Measurements from ENCODE around the gene CBLN2. TPM values are rescaled to one million over a fixed set of nuclear protein-coding genes. Genes with fewer than 3 reads are reported as not detected.

CBLN2 gene
- total RNA-seq, 1 experiment from 2014 or later, result not detected

DNA sequence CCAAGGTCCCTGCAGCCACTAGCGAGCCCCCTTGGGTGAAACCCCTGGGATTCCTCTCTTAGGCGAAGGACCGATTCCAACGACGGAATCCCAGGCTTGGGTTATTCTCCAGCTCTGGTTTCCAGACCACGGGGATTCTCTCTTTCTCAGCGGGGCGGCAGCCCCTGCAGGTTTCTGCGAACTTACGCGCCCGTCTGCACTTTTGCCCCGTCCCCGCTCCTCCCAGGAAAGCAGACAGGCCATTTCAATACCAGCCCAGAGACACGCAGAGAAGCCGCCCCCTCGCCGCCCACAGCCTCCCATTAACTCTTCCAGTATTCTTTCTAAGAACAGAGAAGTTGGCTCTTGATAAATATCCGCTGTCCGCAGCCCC is 1.2 kb downstream of the CBLN2 start:
- H3K27ac Mint-ChIP-seq (ENCODE audit: unreplicated experiment), result no peak overlapping the region
- no peak overlapping the region for H3K4me3 Mint-ChIP-seq (ENCODE audit: unreplicated experiment)
- no peak for DNase-seq
- POLR2A ChIA-PET, result no interaction called here
- no peaks in the 10 kb centered on the region for H3K36me3 Mint-ChIP-seq (ENCODE audit: insufficient read depth, unreplicated experiment)
- Histone ChIP-seq H3K4me3 (ENCODE audit: low read depth, low read length) (no peak overlapping the region), H3K9me3 (no peaks in the 10 kb centered on the region), H3K27me3 (replicated peaks; ENCODE audit: control insufficient read depth, insufficient read depth, low read length) (no peaks in the 10 kb centered on the region), H3K36me3 (ENCODE audit: control insufficient read depth, insufficient read depth, low read length) (no peaks in the 10 kb centered on the region), H3K4me1 (no peaks in the 10 kb centered on the region)
- H3K27me3 Mint-ChIP-seq (ENCODE audit: insufficient read depth, unreplicated experiment), result no peaks in the 10 kb centered on the region
- intact Hi-C loops (cut with micrococcal nuclease; ENCODE audit: unreplicated experiment), result no loop called here
- no peaks in the 10 kb centered on the region for H3K9me3 Mint-ChIP-seq (ENCODE audit: unreplicated experiment)
- TF ChIP-seq, protein P1, sequence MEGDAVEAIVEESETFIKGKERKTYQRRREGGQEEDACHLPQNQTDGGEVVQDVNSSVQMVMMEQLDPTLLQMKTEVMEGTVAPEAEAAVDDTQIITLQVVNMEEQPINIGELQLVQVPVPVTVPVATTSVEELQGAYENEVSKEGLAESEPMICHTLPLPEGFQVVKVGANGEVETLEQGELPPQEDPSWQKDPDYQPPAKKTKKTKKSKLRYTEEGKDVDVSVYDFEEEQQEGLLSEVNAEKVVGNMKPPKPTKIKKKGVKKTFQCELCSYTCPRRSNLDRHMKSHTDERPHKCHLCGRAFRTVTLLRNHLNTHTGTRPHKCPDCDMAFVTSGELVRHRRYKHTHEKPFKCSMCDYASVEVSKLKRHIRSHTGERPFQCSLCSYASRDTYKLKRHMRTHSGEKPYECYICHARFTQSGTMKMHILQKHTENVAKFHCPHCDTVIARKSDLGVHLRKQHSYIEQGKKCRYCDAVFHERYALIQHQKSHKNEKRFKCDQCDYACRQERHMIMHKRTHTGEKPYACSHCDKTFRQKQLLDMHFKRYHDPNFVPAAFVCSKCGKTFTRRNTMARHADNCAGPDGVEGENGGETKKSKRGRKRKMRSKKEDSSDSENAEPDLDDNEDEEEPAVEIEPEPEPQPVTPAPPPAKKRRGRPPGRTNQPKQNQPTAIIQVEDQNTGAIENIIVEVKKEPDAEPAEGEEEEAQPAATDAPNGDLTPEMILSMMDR (IDR thresholded peaks at IDR 0.05; ENCODE audit: insufficient read depth in 1 of 2, low read depth in 1 of 2, low read length in 1 of 2, severe bottlenecking in 1 of 2, unreplicated experiment in 1 of 2), result no peak
- CTCF ChIA-PET, result no interaction called here
- no peaks in the 10 kb centered on the region for H3K4me1 Mint-ChIP-seq (ENCODE audit: low read depth, unreplicated experiment)
- BruUV-seq (replicated peaks), result no TSS peak

DNA sequence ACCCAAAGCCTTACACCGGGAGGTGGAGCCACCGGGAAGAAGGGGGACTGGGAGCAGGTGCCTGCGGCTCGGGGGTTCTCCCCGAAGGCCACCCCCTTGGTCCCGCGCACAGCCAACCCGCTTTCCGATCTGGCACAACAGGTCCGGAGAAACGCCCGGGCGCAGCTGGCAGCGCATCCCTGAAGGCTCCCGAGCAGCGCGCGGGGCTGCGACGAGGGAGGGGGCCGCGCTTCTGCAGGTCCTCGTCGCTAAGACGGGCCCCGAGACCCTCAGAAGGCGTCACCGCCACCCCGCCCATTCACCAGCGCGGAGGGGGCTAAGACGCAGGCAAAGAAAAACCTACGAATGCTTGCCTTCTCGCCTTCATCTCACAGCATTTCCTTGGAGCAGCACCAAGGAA is 1.8 kb downstream of the CBLN2 start:
- Histone ChIP-seq H3K4me3 (ENCODE audit: low read depth, low read length) (no peak overlapping the region), H3K4me1 (no peaks in the 10 kb centered on the region), H3K36me3 (ENCODE audit: control insufficient read depth, insufficient read depth, low read length) (no peaks in the 10 kb centered on the region), H3K9me3 (no peaks in the 10 kb centered on the region), H3K27me3 (replicated peaks; ENCODE audit: control insufficient read depth, insufficient read depth, low read length) (no peaks in the 10 kb centered on the region)
- no peaks in the 10 kb centered on the region for H3K9me3 Mint-ChIP-seq (ENCODE audit: unreplicated experiment)
- H3K27me3 Mint-ChIP-seq (ENCODE audit: insufficient read depth, unreplicated experiment), result no peaks in the 10 kb centered on the region
- no TSS peak for BruUV-seq (replicated peaks)
- intact Hi-C loops (cut with micrococcal nuclease; ENCODE audit: unreplicated experiment), result no loop called here
- H3K4me3 Mint-ChIP-seq (ENCODE audit: unreplicated experiment), result no peak overlapping the region
- DNase-seq, result no peak
- no peak overlapping the region for H3K27ac Mint-ChIP-seq (ENCODE audit: unreplicated experiment)
- H3K4me1 Mint-ChIP-seq (ENCODE audit: low read depth, unreplicated experiment), result no peaks in the 10 kb centered on the region
- CTCF ChIA-PET, result no interaction called here
- TF ChIP-seq, protein P1 (IDR thresholded peaks at IDR 0.05; ENCODE audit: insufficient read depth in 1 of 2, low read depth in 1 of 2, low read length in 1 of 2, severe bottlenecking in 1 of 2, unreplicated experiment in 1 of 2), result no peak
- POLR2A ChIA-PET, result no interaction called here
- no peaks in the 10 kb centered on the region for H3K36me3 Mint-ChIP-seq (ENCODE audit: insufficient read depth, unreplicated experiment)

DNA sequence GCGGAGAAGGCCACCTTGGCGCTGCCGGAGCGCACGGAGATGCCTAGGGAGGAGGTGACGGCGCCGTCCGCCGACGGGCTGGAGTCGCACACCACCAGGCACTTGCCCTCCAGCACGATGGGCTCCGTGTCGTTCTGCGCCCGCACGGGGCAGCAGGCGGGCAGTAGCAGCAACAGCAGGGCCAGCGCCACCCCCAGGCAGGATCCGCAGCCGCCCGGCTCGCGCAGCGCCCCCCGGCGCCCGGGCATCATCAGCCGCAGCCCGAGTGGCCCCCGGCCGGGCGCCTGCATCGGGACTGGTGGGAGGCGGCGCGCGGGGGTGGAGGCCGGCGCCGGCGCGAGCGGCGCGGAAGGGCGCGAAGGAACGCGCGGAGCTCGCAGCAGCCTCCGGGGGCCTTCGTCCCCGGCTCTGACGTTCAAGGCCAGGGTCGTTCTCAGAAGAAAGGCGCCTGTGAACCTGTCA is 2.2 kb downstream of the CBLN2 start:
- no peaks in the 10 kb centered on the region for H3K36me3 Mint-ChIP-seq (ENCODE audit: insufficient read depth, unreplicated experiment)
- H3K9me3 Mint-ChIP-seq (ENCODE audit: unreplicated experiment), result no peaks in the 10 kb centered on the region
- H3K27me3 Mint-ChIP-seq (ENCODE audit: insufficient read depth, unreplicated experiment), result no peaks in the 10 kb centered on the region
- no TSS peak for BruUV-seq (replicated peaks)
- DNase-seq, result no peak
- H3K4me1 Mint-ChIP-seq (ENCODE audit: low read depth, unreplicated experiment), result no peaks in the 10 kb centered on the region
- Histone ChIP-seq H3K9me3 (no peaks in the 10 kb centered on the region), H3K27me3 (replicated peaks; ENCODE audit: control insufficient read depth, insufficient read depth, low read length) (no peaks in the 10 kb centered on the region), H3K36me3 (ENCODE audit: control insufficient read depth, insufficient read depth, low read length) (no peaks in the 10 kb centered on the region), H3K4me3 (ENCODE audit: low read depth, low read length) (no peak overlapping the region), H3K4me1 (no peaks in the 10 kb centered on the region)
- no peak overlapping the region for H3K4me3 Mint-ChIP-seq (ENCODE audit: unreplicated experiment)
- ChIA-PET CTCF (no interaction called here), POLR2A (no interaction called here)
- H3K27ac Mint-ChIP-seq (ENCODE audit: unreplicated experiment), result no peak overlapping the region
- intact Hi-C loops (cut with micrococcal nuclease; ENCODE audit: unreplicated experiment), result no loop called here
- TF ChIP-seq, protein P1 (IDR thresholded peaks at IDR 0.05; ENCODE audit: insufficient read depth in 1 of 2, low read depth in 1 of 2, low read length in 1 of 2, severe bottlenecking in 1 of 2, unreplicated experiment in 1 of 2), result no peak

Data from Caco-2 (cell line).